ENCODE measurements around the gene SMCO2.
"Not testable (repeated sequence)": the region's sequence is repeated elsewhere in the genome, so short reads cannot be mapped to it uniquely, and the experiment has no call there.

The SMCO2 gene

DNA sequence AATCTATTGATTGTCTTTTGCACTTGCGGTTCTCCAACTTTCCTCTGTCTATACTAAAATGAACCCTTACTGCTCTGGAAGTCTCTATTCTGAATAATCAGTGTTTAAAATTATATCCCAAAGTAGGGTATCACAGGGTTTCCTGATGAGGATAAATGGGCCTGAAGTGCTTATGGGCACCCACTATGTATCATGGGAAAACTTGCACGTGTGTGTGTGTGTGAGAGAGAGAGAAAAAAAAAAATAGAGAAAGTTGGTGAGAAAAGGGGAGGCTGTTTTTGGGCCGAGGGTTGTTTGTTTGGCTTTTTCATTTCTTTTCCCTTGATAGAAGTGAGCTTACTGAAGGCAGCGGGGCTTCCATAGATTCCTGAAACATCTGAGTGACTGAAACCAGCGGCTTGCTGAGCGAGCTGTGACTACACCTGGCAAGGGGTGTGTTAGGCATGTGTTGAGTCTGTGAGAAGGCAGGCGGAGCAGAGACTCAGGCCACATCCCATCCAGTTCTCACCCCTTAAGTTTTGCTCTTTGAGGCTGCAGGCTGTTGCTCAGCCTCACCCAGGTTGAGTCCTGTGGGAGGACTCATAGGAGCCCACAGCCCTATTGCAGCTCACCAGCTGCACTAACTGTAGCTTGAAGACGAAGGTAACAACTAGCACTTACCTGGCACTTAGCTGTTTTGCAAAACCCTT is 94.6 kb downstream of the SMCO2 start:
- H3K4me1 ChIP-seq (ENCODE audit: control insufficient read depth, insufficient read depth, low read length) = peaks cover 11% of the 10 kb centered on the region
- no peaks in the 10 kb centered on the region for H3K9me3 ChIP-seq (ENCODE audit: control insufficient read depth, insufficient read depth, low read depth, low read length)
- no peak overlapping the region for H3K27ac ChIP-seq (ENCODE audit: extremely low read depth, low read depth, low read length)
- TF ChIP-seq ZBTB7A (tag by site-specific recombination; IDR thresholded peaks at IDR 0.05; ENCODE audit: low read depth) (no peak), ZNF707 (tag by site-specific recombination; IDR thresholded peaks at IDR 0.05) (no peak), ZNF785 (tag by site-specific recombination; IDR thresholded peaks at IDR 0.05) (no peak), ZNF837 (tag by site-specific recombination; IDR thresholded peaks at IDR 0.05) (no peak), ZNF175 (tag by site-specific recombination; IDR thresholded peaks at IDR 0.05) (no peak), ZNF184 (tag by site-specific recombination; IDR thresholded peaks at IDR 0.05) (no peak)
- TF ChIP-seq, protein P1, sequence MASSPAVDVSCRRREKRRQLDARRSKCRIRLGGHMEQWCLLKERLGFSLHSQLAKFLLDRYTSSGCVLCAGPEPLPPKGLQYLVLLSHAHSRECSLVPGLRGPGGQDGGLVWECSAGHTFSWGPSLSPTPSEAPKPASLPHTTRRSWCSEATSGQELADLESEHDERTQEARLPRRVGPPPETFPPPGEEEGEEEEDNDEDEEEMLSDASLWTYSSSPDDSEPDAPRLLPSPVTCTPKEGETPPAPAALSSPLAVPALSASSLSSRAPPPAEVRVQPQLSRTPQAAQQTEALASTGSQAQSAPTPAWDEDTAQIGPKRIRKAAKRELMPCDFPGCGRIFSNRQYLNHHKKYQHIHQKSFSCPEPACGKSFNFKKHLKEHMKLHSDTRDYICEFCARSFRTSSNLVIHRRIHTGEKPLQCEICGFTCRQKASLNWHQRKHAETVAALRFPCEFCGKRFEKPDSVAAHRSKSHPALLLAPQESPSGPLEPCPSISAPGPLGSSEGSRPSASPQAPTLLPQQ (tag by site-specific recombination; IDR thresholded peaks at IDR 0.05) = no peak
- H3K4me3 ChIP-seq (ENCODE audit: low read depth, low read length) = no peak overlapping the region
- CTCF ChIA-PET = interaction anchor here (0.6 to 0.9 kb wide), 2 partner anchors 16 to 95 kb away, joined by 4 read pairs; partner anchors contain the start of gene SMCO2
- POLR2A ChIA-PET = no interaction called here
- H3K36me3 ChIP-seq (ENCODE audit: control insufficient read depth in 2 of 2, insufficient read depth in 1 of 2, low read length in 2 of 2) = no peaks in the 10 kb centered on the region

DNA sequence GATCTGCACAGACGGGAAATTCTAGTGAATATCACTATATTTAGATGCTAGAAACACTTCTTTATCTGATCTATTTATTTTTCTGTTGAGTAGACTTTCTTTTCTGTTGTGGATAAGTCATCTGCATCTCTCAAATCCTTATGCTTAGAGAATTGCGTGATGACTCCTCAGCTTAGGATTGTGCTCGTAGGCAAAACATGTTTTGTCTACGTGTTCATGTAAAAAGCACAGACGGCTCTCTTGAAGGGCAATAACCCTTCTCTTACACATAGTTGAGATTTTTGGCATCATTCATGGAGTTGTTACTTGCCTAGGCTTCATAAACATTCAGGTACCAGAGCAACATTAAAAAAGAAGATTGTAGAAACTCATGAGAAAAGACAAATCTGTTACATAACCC is 96.1 kb downstream of the SMCO2 start:
- Histone ChIP-seq H3K36me3 (ENCODE audit: control insufficient read depth in 2 of 2, insufficient read depth in 1 of 2, low read length in 2 of 2) (no peaks in the 10 kb centered on the region), H3K27ac (ENCODE audit: extremely low read depth, low read depth, low read length) (no peak overlapping the region), H3K9me3 (ENCODE audit: control insufficient read depth, insufficient read depth, low read depth, low read length) (no peaks in the 10 kb centered on the region), H3K4me1 (ENCODE audit: control insufficient read depth, insufficient read depth, low read length) (peaks cover 11% of the 10 kb centered on the region), H3K4me3 (ENCODE audit: low read depth, low read length) (no peak overlapping the region)
- POLR2A ChIA-PET = no interaction called here
- no peak for TF ChIP-seq ZNF174 (tag by site-specific recombination; IDR thresholded peaks at IDR 0.05)
- no peak for TF ChIP-seq YY2 (tag by site-specific recombination; IDR thresholded peaks at IDR 0.05)
- TF ChIP-seq, protein P2, sequence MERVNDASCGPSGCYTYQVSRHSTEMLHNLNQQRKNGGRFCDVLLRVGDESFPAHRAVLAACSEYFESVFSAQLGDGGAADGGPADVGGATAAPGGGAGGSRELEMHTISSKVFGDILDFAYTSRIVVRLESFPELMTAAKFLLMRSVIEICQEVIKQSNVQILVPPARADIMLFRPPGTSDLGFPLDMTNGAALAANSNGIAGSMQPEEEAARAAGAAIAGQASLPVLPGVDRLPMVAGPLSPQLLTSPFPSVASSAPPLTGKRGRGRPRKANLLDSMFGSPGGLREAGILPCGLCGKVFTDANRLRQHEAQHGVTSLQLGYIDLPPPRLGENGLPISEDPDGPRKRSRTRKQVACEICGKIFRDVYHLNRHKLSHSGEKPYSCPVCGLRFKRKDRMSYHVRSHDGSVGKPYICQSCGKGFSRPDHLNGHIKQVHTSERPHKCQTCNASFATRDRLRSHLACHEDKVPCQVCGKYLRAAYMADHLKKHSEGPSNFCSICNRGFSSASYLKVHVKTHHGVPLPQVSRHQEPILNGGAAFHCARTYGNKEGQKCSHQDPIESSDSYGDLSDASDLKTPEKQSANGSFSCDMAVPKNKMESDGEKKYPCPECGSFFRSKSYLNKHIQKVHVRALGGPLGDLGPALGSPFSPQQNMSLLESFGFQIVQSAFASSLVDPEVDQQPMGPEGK (tag by site-specific recombination; IDR thresholded peaks at IDR 0.05) = no peak
- no peak for TF ChIP-seq ZNF48 (tag by site-specific recombination; IDR thresholded peaks at IDR 0.05)
- CTCF ChIA-PET = no interaction called here

DNA sequence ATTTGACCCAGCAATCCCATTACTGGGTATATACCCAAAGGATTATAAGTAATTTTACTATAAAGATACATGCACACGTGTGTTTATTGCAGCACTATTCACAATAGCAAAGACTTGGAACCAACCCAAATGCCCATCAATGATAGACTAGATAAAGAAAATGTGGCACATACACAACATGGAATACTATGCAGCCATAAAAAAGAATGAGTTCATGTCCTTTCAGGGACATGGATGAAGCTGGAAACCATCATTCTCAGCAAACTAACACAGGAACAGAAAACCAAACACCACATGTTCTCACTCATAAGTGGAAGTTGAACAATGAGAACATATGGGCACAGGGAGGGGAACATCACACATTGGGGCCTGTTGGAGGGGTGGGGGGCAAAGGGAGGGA is 98.3 kb downstream of the SMCO2 start:
- POLR2A ChIA-PET; CTCF ChIA-PET; H3K4me3 ChIP-seq (ENCODE audit: low read depth, low read length); H3K36me3 ChIP-seq (ENCODE audit: control insufficient read depth in 2 of 2, insufficient read depth in 1 of 2, low read length in 2 of 2); H3K9me3 ChIP-seq (ENCODE audit: control insufficient read depth, insufficient read depth, low read depth, low read length); H3K27ac ChIP-seq (ENCODE audit: extremely low read depth, low read depth, low read length): not testable (repeated sequence)
- H3K4me1 ChIP-seq (ENCODE audit: control insufficient read depth, insufficient read depth, low read length) = peaks cover 15% of the 10 kb centered on the region; the same call in 1 of the 2 replicates
- TF ChIP-seq ZNF146 (tag by site-specific recombination; IDR thresholded peaks at IDR 0.05) = peak; percentile 97
- TF ChIP-seq, protein P3, sequence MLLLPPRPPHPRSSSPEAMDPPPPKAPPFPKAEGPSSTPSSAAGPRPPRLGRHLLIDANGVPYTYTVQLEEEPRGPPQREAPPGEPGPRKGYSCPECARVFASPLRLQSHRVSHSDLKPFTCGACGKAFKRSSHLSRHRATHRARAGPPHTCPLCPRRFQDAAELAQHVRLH (tag by site-specific recombination; IDR thresholded peaks at IDR 0.05) = 0 out of 2 replicates have a peak, but pooled peaks have one; percentile 61

DNA sequence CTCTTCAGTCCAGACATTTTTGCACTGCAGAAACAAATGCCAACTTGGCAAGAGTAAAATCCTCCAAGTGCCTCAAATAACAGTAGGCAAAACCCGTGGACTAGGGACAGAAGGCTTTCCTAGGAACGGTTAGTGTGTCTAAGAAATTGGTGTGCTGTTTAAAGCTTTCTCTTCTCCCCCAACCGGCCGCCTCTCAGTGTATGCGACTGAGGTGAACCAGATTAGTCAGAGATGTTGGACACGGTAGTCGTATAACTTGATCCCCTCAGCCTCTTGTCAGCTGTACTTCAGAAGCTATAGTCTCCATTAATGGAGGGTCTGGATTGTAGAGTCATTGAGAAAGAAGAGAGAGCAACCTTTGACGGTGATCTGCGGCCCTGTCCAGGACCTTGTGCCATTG is 99.1 kb downstream of the SMCO2 start:
- Histone ChIP-seq H3K4me1 (ENCODE audit: control insufficient read depth, insufficient read depth, low read length) (peaks cover 19% of the 10 kb centered on the region; the same call in 1 of the 2 replicates), H3K27ac (ENCODE audit: extremely low read depth, low read depth, low read length) (no peak overlapping the region), H3K36me3 (ENCODE audit: control insufficient read depth in 2 of 2, insufficient read depth in 1 of 2, low read length in 2 of 2) (no peaks in the 10 kb centered on the region), H3K9me3 (ENCODE audit: control insufficient read depth, insufficient read depth, low read depth, low read length) (no peaks in the 10 kb centered on the region), H3K4me3 (ENCODE audit: low read depth, low read length) (no peak overlapping the region)
- peak; percentile 43; the same call in 1 of the 2 replicates for TF ChIP-seq OSR2 (tag by site-specific recombination; IDR thresholded peaks at IDR 0.05)
- no peak for TF ChIP-seq ZNF571 (tag by site-specific recombination; IDR thresholded peaks at IDR 0.05)
- TF ChIP-seq ZNF600 (tag by site-specific recombination; IDR thresholded peaks at IDR 0.05) = peak; percentile 17; the same call in 1 of the 2 replicates
- POLR2A ChIA-PET = interaction anchor here (1.3 kb wide), 1 partner anchor 22 kb away, joined by 5 read pairs; the partner anchor contains the start of gene PPFIBP1
- CTCF ChIA-PET = interaction anchor here (1.7 kb wide), 1 partner anchor 10 kb away, joined by 6 read pairs; no protein-coding TSS in a partner anchor

Data from HEK293 (cell line).